Measurements from ENCODE around the gene SFT2D1. TPM values are rescaled to one million over a fixed set of nuclear protein-coding genes. Genes with fewer than 3 reads are reported as not detected.

The SFT2D1 gene
- total RNA-seq, 4 donors from 2014 or later: 21.4 to 32.2 (median 26.1) TPM

- WGBS, 2 donors (ENCODE audit: low coverage in 1 of 2): 20 to 25% methylated on average over 4 of the region's 74 CpGs
- Histone ChIP-seq H3K36me3 (no peaks in the 10 kb centered on the region), H3K9me3 (no peaks in the 10 kb centered on the region), H3K4me3 (peak within 1 kb of the TSS; percentile 4 to 57), H3K27me3 (peaks cover 69% of the 10 kb centered on the region), H3K27ac (no peak within 1 kb of the TSS), H3K4me1 (peaks cover 0 to 23% (median 12%) of the 10 kb centered on the region in 3 donors)
- peak; percentile 50 for ATAC-seq
- TF ChIP-seq POLR2A (IDR thresholded peaks at IDR 0.05): no peak
- TF ChIP-seq EP300 (IDR thresholded peaks at IDR 0.05): no peak
- TF ChIP-seq POLR2AphosphoS5 (IDR thresholded peaks at IDR 0.05): no peak
- no peak for TF ChIP-seq CTCF (IDR thresholded peaks at IDR 0.05)
These were observed 34.1 kb downstream of the SFT2D1 start, which contains the start of gene PRR18 for GRCh38 chr6:166308033-166308768. Gene PRR18 (minus strand): TSS chr6:166308392. CDS start chr6:166308142, 250 bp downstream.

GRCh38 chr6:166307082-166308032, 35.0 kb downstream of the SFT2D1 start:
- peaks cover 0 to 23% (median 12%) of the 10 kb centered on the region in 3 donors for H3K4me1 ChIP-seq
- H3K4me3 ChIP-seq: peak overlapping the region; percentile 4 to 57
- no CpG with 5 or more reads among the region's 115 CpGs for WGBS, 2 donors (ENCODE audit: low coverage in 1 of 2)
- peaks cover 76% of the 10 kb centered on the region for H3K27me3 ChIP-seq
- TF ChIP-seq EP300 (IDR thresholded peaks at IDR 0.05): no peak
- no peak for TF ChIP-seq CTCF (IDR thresholded peaks at IDR 0.05)
- TF ChIP-seq POLR2AphosphoS5 (IDR thresholded peaks at IDR 0.05): no peak
- TF ChIP-seq POLR2A (IDR thresholded peaks at IDR 0.05): no peak
- peak; percentile 34 for ATAC-seq
- no peak overlapping the region for H3K27ac ChIP-seq
- H3K36me3 ChIP-seq: no peaks in the 10 kb centered on the region
- no peaks in the 10 kb centered on the region for H3K9me3 ChIP-seq

- TF ChIP-seq CTCF (IDR thresholded peaks at IDR 0.05): no peak
- no peak for TF ChIP-seq POLR2A (IDR thresholded peaks at IDR 0.05)
- TF ChIP-seq EP300 (IDR thresholded peaks at IDR 0.05): no peak
- no peak for TF ChIP-seq POLR2AphosphoS5 (IDR thresholded peaks at IDR 0.05)
- no peaks in the 10 kb centered on the region for H3K36me3 ChIP-seq
- H3K4me3 ChIP-seq: peak overlapping the region in 1 of 2 donors; percentile 57
- H3K9me3 ChIP-seq: no peaks in the 10 kb centered on the region
- peaks cover 0 to 23% (median 12%) of the 10 kb centered on the region in 3 donors for H3K4me1 ChIP-seq
- no peak overlapping the region for H3K27ac ChIP-seq
- no peak for ATAC-seq
- peaks cover 84% of the 10 kb centered on the region for H3K27me3 ChIP-seq
- WGBS, 2 donors (ENCODE audit: low coverage in 1 of 2): 74 to 75% methylated on average over 6 to 11 of the region's 34 CpGs
These were observed 35.8 kb downstream of the SFT2D1 start for GRCh38 chr6:166306378-166307081.

GRCh38 chr6:166305562-166306117, 36.7 kb downstream of the SFT2D1 start:
- Histone ChIP-seq H3K4me1 (peaks cover 0 to 23% (median 12%) of the 10 kb centered on the region in 3 donors), H3K27me3 (peaks cover 91% of the 10 kb centered on the region), H3K36me3 (no peaks in the 10 kb centered on the region), H3K4me3 (no peak overlapping the region), H3K9me3 (no peaks in the 10 kb centered on the region), H3K27ac (no peak overlapping the region)
- TF ChIP-seq CTCF (IDR thresholded peaks at IDR 0.05) (no peak), POLR2AphosphoS5 (IDR thresholded peaks at IDR 0.05) (no peak), POLR2A (IDR thresholded peaks at IDR 0.05) (no peak), EP300 (IDR thresholded peaks at IDR 0.05) (no peak)
- WGBS, 2 donors (ENCODE audit: low coverage in 1 of 2): 61 to 66% methylated on average over 6 to 10 of the region's 10 CpGs
- no peak for ATAC-seq
